CD1c-positive myeloid dendritic cell (primary cell): ENCODE measurements around the gene MRTFB.
"Not testable (repeated sequence)": the region's sequence is repeated elsewhere in the genome, so short reads cannot be mapped to it uniquely, and the experiment has no call there.

Source experiments
- DNase-seq: peaks from one replicate; pipeline ENCODE4 v3.0.0-alpha.2; 2016; ENCODE audit errors: extremely low spot score

Gene MRTFB

DNA sequence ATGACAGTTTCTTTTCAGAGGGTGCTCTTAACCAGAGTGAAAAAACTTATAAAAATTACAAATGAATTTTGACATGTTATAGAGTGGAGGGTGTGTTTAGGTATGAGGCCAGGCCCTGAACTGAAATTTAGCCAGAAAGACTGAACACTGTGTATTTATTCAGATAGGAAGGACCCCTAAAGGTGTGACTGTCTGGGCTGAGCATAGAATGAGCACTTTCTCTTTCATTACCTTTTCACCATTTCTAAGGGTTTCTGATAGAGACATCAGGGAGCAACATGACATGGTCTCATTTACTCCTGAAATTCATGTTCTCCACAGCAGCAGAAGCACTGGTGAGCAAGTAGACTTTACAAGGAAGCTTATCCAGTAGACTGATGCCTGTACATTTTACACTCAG, 32.9 kb downstream of the MRTFB start:
- no peak for DNase-seq

DNA sequence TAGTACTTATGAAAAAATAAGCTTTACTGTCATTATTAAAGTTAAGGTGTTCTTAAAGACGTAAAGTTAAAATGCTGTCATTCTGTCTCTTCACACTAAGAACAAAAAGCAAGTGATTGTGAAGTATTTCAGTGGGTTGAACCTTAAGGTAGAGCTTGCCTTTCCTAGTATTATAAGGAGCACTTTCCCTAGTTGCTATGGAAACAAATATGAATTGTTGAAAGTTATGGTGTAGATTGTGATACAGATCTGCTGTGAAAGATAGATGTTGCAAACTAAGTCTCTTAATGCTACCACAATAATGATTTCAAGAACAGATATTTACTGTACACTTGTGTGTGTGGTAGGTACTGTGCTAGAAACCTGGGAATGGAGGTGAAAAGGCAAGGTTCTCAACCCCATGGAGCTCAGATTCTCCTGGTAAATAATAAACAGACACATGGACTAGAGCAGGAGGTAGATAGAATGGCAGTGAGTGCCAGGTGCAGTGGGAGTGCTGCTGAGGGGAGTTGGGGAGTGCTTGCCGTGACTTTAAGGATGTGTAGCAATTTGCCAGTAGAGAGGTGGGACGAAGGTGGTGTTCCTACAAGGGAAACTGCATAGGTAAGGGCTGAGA, 34.7 kb downstream of the MRTFB start:
- no peak for DNase-seq

DNA sequence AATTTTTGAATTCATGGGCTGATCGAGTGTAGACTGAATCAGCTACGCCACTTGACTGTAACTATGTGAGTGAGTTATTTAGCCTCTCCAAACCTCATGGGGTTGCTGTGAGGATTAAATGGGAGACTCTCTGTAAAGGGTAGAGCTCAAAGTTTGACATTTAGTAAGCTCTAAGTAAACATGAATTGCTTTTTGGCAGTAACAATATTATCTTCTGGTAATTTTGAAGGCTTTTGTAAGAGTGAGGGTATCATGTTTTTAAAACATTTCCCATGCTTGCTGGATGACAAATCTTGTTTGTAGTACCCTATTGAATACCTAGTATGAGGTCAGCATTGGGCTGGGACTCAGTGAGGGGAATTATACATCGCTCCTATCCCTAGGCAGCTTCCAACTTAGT, 35.3 kb downstream of the MRTFB start:
- no peak for DNase-seq

DNA sequence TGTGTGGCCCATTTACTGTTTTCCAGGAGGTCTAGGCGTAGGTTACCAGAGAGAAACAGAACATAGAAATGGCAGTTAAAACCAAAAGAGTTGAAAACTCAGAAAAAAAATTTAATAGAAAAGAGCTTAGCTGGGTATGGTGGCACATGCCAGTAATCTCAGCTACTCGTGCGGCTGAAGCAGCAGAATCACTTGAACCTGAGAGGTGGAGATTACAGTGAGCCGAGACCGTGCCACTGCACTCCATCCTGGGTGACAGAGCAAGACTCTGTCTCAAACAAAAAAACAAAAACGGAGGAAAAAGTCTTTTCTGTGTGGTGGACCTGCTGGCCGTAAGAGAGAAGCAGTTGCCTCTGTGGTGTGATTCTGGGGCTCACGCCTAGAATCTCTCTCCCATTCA, 35.8 kb downstream of the MRTFB start:
- DNase-seq: no peak

GRCh38 chr16:14109077-14109775, 38.1 kb downstream of the MRTFB start:
- DNase-seq: no peak

DNA sequence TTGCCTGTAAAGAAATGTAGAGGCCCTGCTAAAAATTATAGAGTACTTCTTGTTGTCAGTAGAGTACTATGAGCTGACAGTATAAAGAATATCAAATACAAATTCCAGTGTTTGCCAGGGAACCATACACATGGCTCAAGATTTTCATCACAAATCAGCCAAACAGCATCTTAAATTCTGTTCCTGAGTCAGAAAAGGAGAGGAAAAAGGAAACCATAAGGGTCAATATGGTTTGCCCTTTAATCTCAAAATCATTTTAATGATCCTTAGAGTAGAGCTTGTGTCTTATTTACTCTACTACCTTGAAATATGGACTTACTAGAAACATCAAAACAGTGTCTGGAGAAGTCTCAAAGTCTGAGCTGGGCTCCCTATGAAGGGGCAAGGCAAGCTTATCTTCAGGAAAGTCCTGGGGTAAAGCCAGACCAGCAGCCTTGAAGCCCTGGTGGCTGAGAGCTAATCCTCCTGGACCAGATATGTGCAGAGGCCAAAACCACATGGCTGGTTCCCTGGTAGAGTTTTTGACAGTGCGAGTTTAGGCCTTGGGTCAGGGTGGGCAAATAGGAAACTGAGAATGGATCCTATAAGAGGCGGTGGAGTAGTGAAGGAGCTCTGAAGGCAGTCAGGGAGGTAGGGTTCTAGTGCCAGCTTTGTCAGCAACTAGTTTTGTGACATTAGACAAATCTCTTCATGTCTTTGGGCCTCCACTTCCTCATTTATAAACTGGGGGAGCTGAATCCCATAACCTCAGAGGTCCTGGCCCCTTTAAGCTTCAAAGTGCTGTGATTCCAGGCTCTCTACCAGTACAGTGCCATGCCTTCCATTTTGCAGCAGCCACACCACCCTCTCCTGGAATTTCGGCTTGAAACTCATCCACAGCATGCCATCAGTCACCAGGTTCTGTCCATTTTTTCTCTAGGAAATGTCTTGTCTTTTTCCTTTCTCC, 38.9 kb downstream of the MRTFB start:
- DNase-seq: no peak

- DNase-seq: no peak
Measured at GRCh38 chr16:14110728-14111251, 39.7 kb downstream of the MRTFB start.

GRCh38 chr16:14111713-14112538, 40.8 kb downstream of the MRTFB start:
- DNase-seq: no peak

GRCh38 chr16:14112539-14112856, 41.4 kb downstream of the MRTFB start:
- DNase-seq: no peak

GRCh38 chr16:14113344-14113743, 42.2 kb downstream of the MRTFB start:
- DNase-seq: no peak

DNA sequence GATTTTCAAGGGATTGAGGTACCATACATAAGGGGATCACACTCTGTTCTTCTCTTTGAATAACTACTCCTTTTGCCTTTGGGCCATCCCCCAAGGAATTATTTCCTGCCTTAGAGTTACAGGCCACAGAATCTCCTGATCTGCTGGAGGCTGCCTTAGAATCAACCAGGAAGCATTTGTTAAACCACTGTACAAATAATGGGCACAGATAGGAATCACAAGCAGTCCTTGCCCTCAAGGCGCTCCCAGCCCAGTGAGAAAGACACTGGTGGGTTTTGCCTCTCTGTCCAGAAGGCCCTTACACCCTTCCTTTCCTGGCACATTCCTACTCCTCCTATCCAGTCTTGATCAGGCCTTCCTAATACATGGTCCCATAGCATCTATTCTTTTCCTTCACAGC, 45.9 kb downstream of the MRTFB start:
- no peak for DNase-seq

GRCh38 chr16:14119799-14120198, 48.7 kb downstream of the MRTFB start:
- no peak for DNase-seq

GRCh38 chr16:14120335-14120734, 49.2 kb downstream of the MRTFB start:
- DNase-seq: no peak

- peak; percentile 23 for DNase-seq
Measured at GRCh38 chr16:14121142-14121541, 50.0 kb downstream of the MRTFB start.

DNA sequence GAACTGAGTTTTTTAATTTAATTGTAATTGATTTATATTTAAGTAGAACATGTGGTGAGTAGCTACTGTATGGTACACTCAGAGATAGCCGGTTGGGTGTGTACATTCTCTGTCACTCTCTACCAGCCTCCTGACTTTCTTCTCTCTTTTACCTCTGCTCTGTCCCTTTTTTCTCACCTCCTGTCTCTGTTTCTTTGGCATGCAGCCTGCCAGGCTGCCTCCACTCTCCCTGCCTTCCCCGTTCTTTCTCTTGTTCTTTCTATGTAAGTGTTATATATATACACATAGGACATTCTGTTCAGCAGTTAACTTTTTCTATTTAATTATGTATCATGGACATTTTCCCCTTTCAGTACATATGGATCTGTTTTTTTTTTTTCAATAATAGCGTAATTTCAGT, 50.8 kb downstream of the MRTFB start:
- no peak for DNase-seq

DNA sequence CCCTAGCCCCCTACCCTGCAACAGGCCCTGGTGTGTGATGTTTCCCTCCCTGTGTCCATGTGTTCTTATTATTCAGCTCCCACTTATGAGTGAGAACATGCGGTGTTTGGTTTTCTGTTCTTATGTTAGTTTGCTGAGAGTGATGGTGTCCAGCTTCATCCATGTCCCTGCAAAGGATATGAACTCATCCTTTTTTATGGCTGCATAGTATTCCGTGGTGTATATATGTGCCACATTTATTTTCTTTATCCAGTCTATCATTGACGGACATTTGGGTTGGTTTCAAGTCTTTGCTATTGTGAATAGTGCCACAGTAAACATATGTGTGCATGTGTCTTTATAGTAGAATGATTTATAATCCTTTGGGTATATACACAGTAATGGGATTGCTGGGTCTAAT, 51.3 kb downstream of the MRTFB start:
- DNase-seq: not testable (repeated sequence)

DNA sequence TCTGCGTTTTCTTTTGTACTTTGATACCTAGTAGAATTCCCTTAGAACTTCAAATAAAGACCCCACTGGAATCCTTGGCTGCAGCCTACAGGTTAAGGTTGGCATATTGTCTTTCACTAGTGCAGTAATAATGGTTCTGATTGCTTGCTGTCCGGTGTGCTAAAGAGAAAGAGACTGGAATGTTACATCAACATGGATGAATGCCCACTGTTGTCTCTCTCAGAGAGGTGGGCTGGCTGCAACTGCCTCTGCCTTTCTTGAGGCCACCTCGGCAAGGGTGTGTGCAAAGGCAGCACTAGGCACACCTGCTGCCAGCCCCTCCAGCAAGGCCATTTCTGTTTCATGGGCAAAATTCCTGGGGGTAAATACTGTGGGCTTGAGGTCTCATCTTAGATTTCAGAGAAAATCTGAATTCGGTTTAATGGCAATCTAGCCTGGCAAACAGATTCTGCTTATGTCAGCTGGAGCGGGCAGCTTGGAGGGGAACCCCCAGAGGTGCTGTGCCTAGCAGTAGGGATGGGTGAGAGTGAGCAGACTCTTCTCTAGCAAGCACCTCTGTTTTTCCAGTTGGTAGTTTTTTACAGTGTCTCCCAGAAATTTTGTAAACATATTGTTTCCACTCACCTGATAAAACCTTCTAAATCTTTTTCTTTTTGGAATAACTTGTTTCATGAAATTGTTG, 54.0 kb downstream of the MRTFB start:
- no peak for DNase-seq

DNA sequence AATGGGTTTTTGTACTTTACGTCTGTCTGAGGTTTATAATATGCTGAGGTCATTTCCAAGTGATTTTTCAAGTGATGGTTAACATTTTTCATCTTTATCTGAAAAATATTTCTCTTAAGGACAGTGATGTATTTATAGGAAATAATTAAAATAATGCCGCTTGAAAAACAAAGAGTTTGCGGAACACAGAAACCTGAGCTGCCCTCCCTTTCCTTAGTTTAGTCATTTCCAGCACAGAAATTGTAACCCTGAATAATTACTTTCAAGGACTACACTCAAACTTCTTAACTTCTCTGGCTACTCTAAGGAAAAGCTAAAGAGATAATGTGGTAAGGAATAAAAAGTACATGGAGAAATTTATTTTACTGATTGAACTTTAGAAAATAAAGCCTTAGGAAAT, 54.6 kb downstream of the MRTFB start:
- no peak for DNase-seq

- DNase-seq: no peak
Measured at GRCh38 chr16:14128097-14128496, 57.0 kb downstream of the MRTFB start.

- no peak for DNase-seq
Measured at GRCh38 chr16:14129502-14129901, 58.4 kb downstream of the MRTFB start.
